SU-DHL-6 (cell line): ENCODE results near the gene CMBL.

Source experiments
- H2AFZ ChIP-seq: fragments of 200-600 bp; sonication (generic); 2 replicates; pipeline ENCODE4 v1.6.1; 2014; ENCODE audit warnings: low read depth, mild to moderate bottlenecking, moderate library complexity, mixed read lengths, antibody characterized with exemption, low read length; ENCODE audit not compliant: severe bottlenecking
- H3F3A ChIP-seq: fragments of 200-600 bp; shearing (Covaris generic); 2 replicates; pipeline ENCODE4 v1.6.0; 2016; ENCODE audit warnings: antibody characterized with exemption, mild to moderate bottlenecking; ENCODE audit not compliant: insufficient read depth
- H3K27ac ChIP-seq: fragments of 200-600 bp; sonication (generic); 2 replicates; pipeline ENCODE4 v1.5.1; 2016; ENCODE audit warnings: low read depth, mild to moderate bottlenecking, low read length, moderate library complexity, mixed read lengths
- H3K27me3 ChIP-seq: fragments of 200-600 bp; sonication (generic), shearing (Covaris generic); 2 replicates; pipeline ENCODE4 v1.6.0; 2014; ENCODE audit warnings: mild to moderate bottlenecking, low read length
- H3K36me3 ChIP-seq: fragments of 200-600 bp; sonication (generic); 2 replicates; pipeline ENCODE4 v1.6.1; 2014; ENCODE audit warnings: mild to moderate bottlenecking, low read length, mixed read lengths
- H3K4me2 ChIP-seq: fragments of 300-600, 200-600 bp; shearing (Covaris generic), sonication (generic); 2 replicates; pipeline ENCODE4 v1.6.0; 2014; ENCODE audit warnings: low read length, low read depth, mild to moderate bottlenecking; ENCODE audit not compliant: poor library complexity, severe bottlenecking
- H3K4me3 ChIP-seq: fragments of 200-600 bp; sonication (generic); 2 replicates; pipeline ENCODE4 v1.5.1; 2014; ENCODE audit warnings: antibody characterized with exemption, low read length, mild to moderate bottlenecking, mixed read lengths; ENCODE audit not compliant: insufficient read depth, poor library complexity, severe bottlenecking
- H3K79me2 ChIP-seq: fragments of 200-600 bp; sonication (generic); 2 replicates; pipeline ENCODE4 v1.6.1; 2014; ENCODE audit warnings: mild to moderate bottlenecking, low read length, moderate library complexity; ENCODE audit not compliant: insufficient read depth
- H3K9ac ChIP-seq: fragments of 200-600 bp; sonication (generic); 2 replicates; pipeline ENCODE4 v1.7.0; 2014; ENCODE audit warnings: mild to moderate bottlenecking, low read length
- H3K9me2 ChIP-seq: fragments of 200-600 bp; sonication (generic); replicated peaks from 2 replicates; pipeline ENCODE4 v1.6.1; 2014; ENCODE audit warnings: low read length; ENCODE audit not compliant: insufficient read depth
- H3K9me3 ChIP-seq: fragments of 200-600 bp; sonication (generic); 2 replicates; pipeline ENCODE4 v1.6.1; 2014; ENCODE audit warnings: low read length, mixed read lengths; ENCODE audit not compliant: insufficient read depth
- H4K20me1 ChIP-seq: fragments of 200-600 bp; sonication (generic); 2 replicates; pipeline ENCODE4 v1.6.1; 2014; ENCODE audit warnings: low read depth, mild to moderate bottlenecking, antibody characterized with exemption, low read length, moderate library complexity, mixed read lengths
- EZH2phosphoT487 ChIP-seq: fragments of 200-600 bp; sonication (generic), shearing (Covaris generic); conservative IDR thresholded peaks from 2 replicates; pipeline ENCODE4 v1.6.1; 2018; ENCODE audit warnings: mild to moderate bottlenecking, antibody characterized with exemption, low read length, moderate library complexity, mixed read lengths
- TF ChIP-seq, protein P1 (sequence below): fragments of 200-600 bp; sonication (generic); IDR thresholded peaks from one replicate; pipeline ENCODE4 v1.5.1; 2017; ENCODE audit warnings: antibody characterized with exemption, mild to moderate bottlenecking, low read length, moderate library complexity; ENCODE audit not compliant: insufficient read depth, poor library complexity, severe bottlenecking

CMBL gene

DNA sequence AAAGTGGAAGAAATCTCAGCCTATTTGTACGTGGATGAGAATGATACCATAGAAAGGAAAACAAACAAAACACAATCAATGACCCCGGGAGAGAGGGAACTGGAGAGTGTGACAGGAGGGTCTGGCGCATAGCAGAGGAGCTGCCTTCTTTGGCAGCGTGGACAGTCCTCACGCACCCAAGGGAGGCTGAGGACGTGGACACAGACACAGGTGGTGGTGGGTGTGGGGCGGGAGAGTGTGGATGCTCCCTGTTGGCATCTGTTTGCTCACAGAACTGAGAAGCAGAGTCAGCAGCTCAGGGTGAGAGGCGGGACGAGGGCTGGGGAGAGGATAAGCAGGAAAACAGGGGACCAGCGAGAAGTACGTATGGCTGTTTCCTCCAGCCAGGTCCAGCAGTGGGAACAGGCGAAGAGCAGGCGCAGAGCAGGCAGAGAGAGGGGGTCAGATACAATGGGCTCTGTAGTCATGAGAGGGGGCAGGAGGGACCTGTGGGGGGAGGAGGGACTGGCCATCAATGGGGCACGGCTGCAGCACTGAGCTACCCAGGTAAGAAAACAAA, 10.0 kb downstream of the CMBL start:
- TF ChIP-seq EZH2phosphoT487: no peak
- TF ChIP-seq, protein P1, sequence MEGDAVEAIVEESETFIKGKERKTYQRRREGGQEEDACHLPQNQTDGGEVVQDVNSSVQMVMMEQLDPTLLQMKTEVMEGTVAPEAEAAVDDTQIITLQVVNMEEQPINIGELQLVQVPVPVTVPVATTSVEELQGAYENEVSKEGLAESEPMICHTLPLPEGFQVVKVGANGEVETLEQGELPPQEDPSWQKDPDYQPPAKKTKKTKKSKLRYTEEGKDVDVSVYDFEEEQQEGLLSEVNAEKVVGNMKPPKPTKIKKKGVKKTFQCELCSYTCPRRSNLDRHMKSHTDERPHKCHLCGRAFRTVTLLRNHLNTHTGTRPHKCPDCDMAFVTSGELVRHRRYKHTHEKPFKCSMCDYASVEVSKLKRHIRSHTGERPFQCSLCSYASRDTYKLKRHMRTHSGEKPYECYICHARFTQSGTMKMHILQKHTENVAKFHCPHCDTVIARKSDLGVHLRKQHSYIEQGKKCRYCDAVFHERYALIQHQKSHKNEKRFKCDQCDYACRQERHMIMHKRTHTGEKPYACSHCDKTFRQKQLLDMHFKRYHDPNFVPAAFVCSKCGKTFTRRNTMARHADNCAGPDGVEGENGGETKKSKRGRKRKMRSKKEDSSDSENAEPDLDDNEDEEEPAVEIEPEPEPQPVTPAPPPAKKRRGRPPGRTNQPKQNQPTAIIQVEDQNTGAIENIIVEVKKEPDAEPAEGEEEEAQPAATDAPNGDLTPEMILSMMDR: no peak
- H3F3A ChIP-seq: no peaks in the 10 kb centered on the region
- H3K9ac ChIP-seq: no peak overlapping the region
- no peak overlapping the region for H2AFZ ChIP-seq
- no peaks in the 10 kb centered on the region for H4K20me1 ChIP-seq
- no peaks in the 10 kb centered on the region for H3K79me2 ChIP-seq
- H3K36me3 ChIP-seq: no peaks in the 10 kb centered on the region
- no peak overlapping the region for H3K4me2 ChIP-seq
- no peak overlapping the region for H3K27ac ChIP-seq
- no peaks in the 10 kb centered on the region for H3K9me2 ChIP-seq
- H3K4me3 ChIP-seq: no peak overlapping the region
- H3K9me3 ChIP-seq: no peaks in the 10 kb centered on the region
- H3K27me3 ChIP-seq: no peaks in the 10 kb centered on the region

DNA sequence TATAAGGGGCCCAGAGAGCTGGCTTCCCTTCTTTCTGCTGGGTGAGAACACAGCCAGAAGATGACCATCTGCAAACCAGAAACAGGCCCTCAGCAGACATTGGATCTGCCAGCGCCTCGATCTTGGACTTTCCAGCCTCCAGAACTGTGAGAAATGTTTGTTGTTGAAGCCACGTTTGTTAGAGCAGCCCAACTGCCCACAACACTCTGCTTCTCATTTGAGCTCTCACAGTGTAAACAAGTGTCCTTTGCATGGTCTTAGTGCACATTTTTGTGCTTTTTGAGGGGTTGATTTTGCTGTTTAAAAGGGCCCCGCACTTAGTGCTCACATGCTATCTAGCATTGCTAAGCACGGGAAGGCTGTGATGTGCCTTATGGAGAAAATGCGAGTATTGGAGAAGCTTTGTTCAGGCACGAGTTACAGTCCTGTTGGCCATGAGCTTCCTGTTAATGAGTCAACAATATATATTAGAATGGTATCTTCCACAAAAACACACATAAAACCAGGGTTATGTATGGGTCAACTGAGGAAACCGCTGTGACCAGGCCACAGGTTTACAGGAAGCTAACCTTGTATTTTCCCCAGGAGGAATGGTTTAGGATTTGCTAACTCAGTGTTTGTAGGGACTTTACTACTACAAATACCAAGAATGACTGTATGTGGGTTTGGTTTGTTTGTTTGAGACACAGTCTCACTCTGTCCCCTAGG, 11.9 kb downstream of the CMBL start:
- Histone ChIP-seq H4K20me1 (no peaks in the 10 kb centered on the region), H3K9me2 (no peaks in the 10 kb centered on the region), H3K9me3 (no peaks in the 10 kb centered on the region), H2AFZ (no peak overlapping the region), H3K4me2 (no peak overlapping the region), H3K27ac (no peak overlapping the region), H3K9ac (no peak overlapping the region), H3K4me3 (no peak overlapping the region), H3F3A (no peaks in the 10 kb centered on the region), H3K27me3 (no peaks in the 10 kb centered on the region), H3K36me3 (no peaks in the 10 kb centered on the region), H3K79me2 (no peaks in the 10 kb centered on the region)
- TF ChIP-seq EZH2phosphoT487: no peak
- TF ChIP-seq, protein P1: no peak

DNA sequence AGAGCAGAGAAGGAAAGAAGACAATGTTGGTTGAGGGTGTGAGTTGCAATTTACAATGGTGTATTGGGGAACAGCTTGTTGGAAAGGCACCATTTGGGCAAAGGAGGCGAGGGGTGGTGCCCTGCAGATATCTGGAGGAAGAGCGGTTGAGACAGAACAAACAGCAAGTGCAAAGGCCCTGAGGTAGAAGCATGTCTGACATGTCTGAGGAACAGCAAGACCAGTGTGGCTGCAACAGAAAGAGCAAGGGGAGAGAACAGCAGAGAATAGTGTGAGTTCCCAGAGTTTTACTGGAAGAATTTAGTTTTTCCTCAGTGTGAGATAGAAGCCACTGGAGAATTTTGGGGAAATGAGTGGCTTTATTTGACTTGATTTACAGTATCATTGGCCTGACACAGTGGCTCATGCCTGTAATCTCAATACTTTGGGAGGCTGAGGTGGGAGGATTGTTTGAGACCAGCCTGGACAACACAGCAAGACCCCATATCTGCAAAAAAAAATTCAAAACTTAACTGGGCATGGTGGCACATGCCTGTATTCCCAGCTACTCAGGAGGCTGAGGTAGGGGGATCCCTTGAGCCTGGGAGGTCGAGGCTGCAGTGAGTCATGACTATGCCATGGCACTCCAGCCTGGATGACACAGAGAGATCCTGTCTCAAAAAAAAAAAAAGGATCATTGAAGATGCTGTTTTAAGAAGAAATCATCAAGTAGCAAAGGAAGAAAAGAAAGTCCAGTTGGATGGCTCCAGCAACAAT, 13.6 kb downstream of the CMBL start:
- no peak overlapping the region for H2AFZ ChIP-seq
- TF ChIP-seq, protein P1: no peak
- no peak for TF ChIP-seq EZH2phosphoT487
- H3K36me3 ChIP-seq: no peaks in the 10 kb centered on the region
- H4K20me1 ChIP-seq: no peaks in the 10 kb centered on the region
- no peak overlapping the region for H3K4me3 ChIP-seq
- H3K27me3 ChIP-seq: no peaks in the 10 kb centered on the region
- no peaks in the 10 kb centered on the region for H3F3A ChIP-seq
- no peaks in the 10 kb centered on the region for H3K79me2 ChIP-seq
- H3K9me3 ChIP-seq: no peaks in the 10 kb centered on the region
- H3K27ac ChIP-seq: no peak overlapping the region
- no peaks in the 10 kb centered on the region for H3K9me2 ChIP-seq
- H3K9ac ChIP-seq: no peak overlapping the region
- no peak overlapping the region for H3K4me2 ChIP-seq
